Measurements from ENCODE around the gene TKTL2. TPM values are rescaled to one million over a fixed set of nuclear protein-coding genes. Genes with fewer than 3 reads are reported as not detected.

Gene TKTL2
- total and polyA plus RNA-seq, 3 experiments from 2014 or later, result not detected

Other genes with a start within 250 kb of the TKTL2 start
- gene NPY1R, start 141.2 kb downstream of the TKTL2 start, total RNA-seq, result not detected
- not detected for gene NPY1R, start 141.2 kb downstream of the TKTL2 start, polyA plus RNA-seq
- not detected for gene NPY5R, start 129.9 kb downstream of the TKTL2 start, total RNA-seq
- gene NPY5R, start 129.9 kb downstream of the TKTL2 start, polyA plus RNA-seq, result not detected
- gene TMA16, start 20.9 kb upstream of the TKTL2 start, total RNA-seq, result 10 to 100 TPM; 52.9 to 55.9 TPM
- 17.2 TPM for gene TMA16, start 20.9 kb upstream of the TKTL2 start, polyA plus RNA-seq